ENCODE results near the gene ITSN2.

- TF ChIP-seq POLR2AphosphoS5 (IDR thresholded peaks at IDR 0.05; ENCODE audit: low read depth, low read length), result no peak
- no peak for TF ChIP-seq TAF1 (IDR thresholded peaks at IDR 0.05; ENCODE audit: borderline replicate concordance, low read depth, low read length)
These were observed 947 bp downstream of the ITSN2 start for GRCh38 chr2:24359129-24360049.

Measured in GM12892 (cell line).